HEK293 (cell line): Measurements from ENCODE around the gene LCTL.

ENCODE experiments used
- CTCF ChIA-PET: fragments of 350-600 bp; formaldehyde crosslinking; extraction: SDS; loops from one replicate; lab custom pipeline; 2021; ENCODE audit warnings: antibody characterized with exemption; lab: Yijun Ruan, JAX
- POLR2A ChIA-PET: fragments of 300-600 bp; formaldehyde crosslinking; extraction: SDS; loops from one replicate; lab custom pipeline; 2020; ENCODE audit warnings: antibody characterized with exemption, inconsistent platforms; lab: Yijun Ruan, JAX
- H3K27ac ChIP-seq: fragments of 200-500 bp; sonication (Bioruptor generic); 2 replicates; pipeline ENCODE4 v1.5.1; 2014; ENCODE audit warnings: low read depth, low read length, control low read depth, inconsistent platforms; ENCODE audit errors: extremely low read depth
- H3K36me3 ChIP-seq, 2 experiments: fragments of 200-500 bp in 1 of 2; sonication (Bioruptor generic) in 1 of 2; 1 replicate in 1 of 2; 2 replicates in 1 of 2; pipeline ENCODE4 v1.5.1; 2014 to 2017; ENCODE audit warnings: inconsistent platforms in 2 of 2, low read length in 2 of 2; ENCODE audit not compliant: control insufficient read depth in 2 of 2, insufficient read depth in 1 of 2
- H3K4me1 ChIP-seq: fragments of 200-500 bp; sonication (Bioruptor generic); 2 replicates; pipeline ENCODE4 v1.5.1; 2014; ENCODE audit warnings: mild to moderate bottlenecking, low read length, inconsistent platforms; ENCODE audit not compliant: control insufficient read depth, insufficient read depth
- H3K4me3 ChIP-seq: 2 replicates; pipeline ENCODE4 v1.5.1; 2011; ENCODE audit warnings: low read depth, mild to moderate bottlenecking, control low read depth, low read length, moderate library complexity
- H3K9me3 ChIP-seq: fragments of 200-500 bp; sonication (Bioruptor generic); 2 replicates; pipeline ENCODE4 v1.5.1; 2014; ENCODE audit warnings: low read depth, low read length, inconsistent platforms; ENCODE audit not compliant: control insufficient read depth, insufficient read depth
- GFI1B ChIP-seq: fragments of 450-650 bp; formaldehyde crosslinking; IDR thresholded peaks from 2 replicates; pipeline ENCODE4 v1.5.1; 2016; ENCODE audit warnings: missing biosample characterization, missing genetic modification characterization
- GLI4 ChIP-seq: fragments of 450-650 bp; formaldehyde crosslinking; IDR thresholded peaks from 2 replicates; pipeline ENCODE4 v1.5.1; 2016; ENCODE audit warnings: missing biosample characterization, missing genetic modification characterization
- IKZF3 ChIP-seq: fragments of 450-650 bp; IDR thresholded peaks from 2 replicates; pipeline ENCODE4 v1.5.0; 2018; ENCODE audit warnings: missing biosample characterization, mild to moderate bottlenecking, missing genetic modification characterization, moderate library complexity
- INSM2 ChIP-seq: fragments of 450-650 bp; formaldehyde crosslinking; IDR thresholded peaks from 2 replicates; pipeline ENCODE4 v1.5.1; 2016; ENCODE audit warnings: missing biosample characterization, missing genetic modification characterization
- KLF1 ChIP-seq: fragments of 450-650 bp; formaldehyde crosslinking; IDR thresholded peaks from 2 replicates; pipeline ENCODE4 v1.5.1; 2016; ENCODE audit warnings: missing biosample characterization, missing genetic modification characterization
- PRDM2 ChIP-seq: fragments of 450-650 bp; formaldehyde crosslinking; IDR thresholded peaks from 2 replicates; pipeline ENCODE4 v1.5.1; 2016; ENCODE audit warnings: missing biosample characterization, missing genetic modification characterization, borderline replicate concordance
- SP3 ChIP-seq: fragments of 450-650 bp; formaldehyde crosslinking; IDR thresholded peaks from 2 replicates; pipeline ENCODE4 v1.5.1; 2016; ENCODE audit warnings: missing biosample characterization, missing genetic modification characterization
- ZBTB26 ChIP-seq: fragments of 450-650 bp; formaldehyde crosslinking; optimal IDR thresholded peaks from 2 replicates; pipeline ENCODE3; 2016; ENCODE audit warnings: missing biosample characterization, mild to moderate bottlenecking, missing genetic modification characterization
- ZEB2 ChIP-seq: fragments of 450-650 bp; formaldehyde crosslinking; IDR thresholded peaks from 2 replicates; pipeline ENCODE4 v1.5.1; 2016; ENCODE audit warnings: missing biosample characterization, missing genetic modification characterization
- ZNF10 ChIP-seq: fragments of 450-650 bp; formaldehyde crosslinking; IDR thresholded peaks from 2 replicates; pipeline ENCODE4 v1.5.1; 2017; ENCODE audit warnings: missing biosample characterization, missing genetic modification characterization
- ZNF211 ChIP-seq: fragments of 450-650 bp; formaldehyde crosslinking; IDR thresholded peaks from 2 replicates; pipeline ENCODE4 v1.5.1; 2016; ENCODE audit warnings: low read depth, missing biosample characterization, missing genetic modification characterization
- ZNF280D ChIP-seq: fragments of 450-650 bp; formaldehyde crosslinking; IDR thresholded peaks from 2 replicates; pipeline ENCODE4 v1.5.1; 2016; ENCODE audit warnings: missing biosample characterization, missing genetic modification characterization
- ZNF335 ChIP-seq: fragments of 450-650 bp; formaldehyde crosslinking; conservative IDR thresholded peaks from 2 replicates; pipeline ENCODE4 v1.5.1; 2016; ENCODE audit warnings: missing biosample characterization, missing genetic modification characterization
- ZNF362 ChIP-seq: fragments of 450-650 bp; formaldehyde crosslinking; IDR thresholded peaks from 2 replicates; pipeline ENCODE4 v1.5.1; 2016; ENCODE audit warnings: missing biosample characterization, missing genetic modification characterization
- ZNF513 ChIP-seq: fragments of 450-650 bp; IDR thresholded peaks from 2 replicates; pipeline ENCODE4 v1.5.1; 2018; ENCODE audit warnings: missing biosample characterization, missing genetic modification characterization
- ZNF558 ChIP-seq: fragments of 450-650 bp; formaldehyde crosslinking; IDR thresholded peaks from 2 replicates; pipeline ENCODE4 v1.5.1; 2016; ENCODE audit warnings: missing biosample characterization, missing genetic modification characterization
- ZNF596 ChIP-seq: fragments of 450-650 bp; IDR thresholded peaks from 2 replicates; pipeline ENCODE4 v1.5.0; 2018; ENCODE audit warnings: missing biosample characterization, mild to moderate bottlenecking, missing genetic modification characterization, moderate library complexity
- ZNF776 ChIP-seq: fragments of 450-650 bp; formaldehyde crosslinking; IDR thresholded peaks from 2 replicates; pipeline ENCODE4 v1.5.0; 2017; ENCODE audit warnings: missing biosample characterization, missing genetic modification characterization, borderline replicate concordance
- ZSCAN23 ChIP-seq: fragments of 450-650 bp; formaldehyde crosslinking; IDR thresholded peaks from 2 replicates; pipeline ENCODE4 v1.5.1; 2016; ENCODE audit warnings: missing biosample characterization, missing genetic modification characterization

LCTL gene

GRCh38 chr15:66505430-66505811 lies 60.4 kb downstream of the LCTL start (continued):
- TF ChIP-seq PRDM2 (tag by site-specific recombination) = no peak
- peak; percentile 6; the same call in 1 of the 2 replicates for TF ChIP-seq ZNF335 (tag by site-specific recombination)
- TF ChIP-seq GLI4 = 0 out of 2 replicates have a peak, but pooled peaks have one; percentile 14
- peak; percentile 24; the same call in 1 of the 2 replicates for TF ChIP-seq IKZF3 (tag by site-specific recombination)

GRCh38 chr15:66504563-66505429 lies 61.0 kb downstream of the LCTL start, which contains the start of the genes RPL4 and ZWILCH:
Gene RPL4, minus strand, starts transcription at chr15:66504855. Its CDS starts 65 bp downstream, at chr15:66504790.
Gene ZWILCH, plus strand, starts transcription at chr15:66505326. Its CDS starts 13 bp downstream, at chr15:66505339.
- H3K27ac ChIP-seq = peak within 1 kb of the TSS; percentile 86
- H3K4me1 ChIP-seq = peaks cover 5% of the 10 kb centered on the region; the same call in 1 of the 2 replicates
- no peaks in the 10 kb centered on the region for H3K9me3 ChIP-seq
- POLR2A ChIA-PET = interaction anchor here (0.5 to 1.9 kb wide), 17 partner anchors 11 to 1761 kb away, joined by 3 to 8 read pairs (median 3); partner anchors contain the start of genes MAP2K1 and SMAD6
- CTCF ChIA-PET = interaction anchor here (1.1 to 3.0 kb wide), 3 partner anchors 7 to 115 kb away, joined by 3 to 23 read pairs (median 10); partner anchors contain the start of gene SNAPC5
- H3K36me3 ChIP-seq = peaks cover 42 to 48% of the 10 kb centered on the region in 2 experiments
- peak within 1 kb of the TSS; percentile 76 for H3K4me3 ChIP-seq
- no peak for TF ChIP-seq ZNF558 (tag by site-specific recombination)
- TF ChIP-seq ZNF280D (tag by site-specific recombination) = 0 out of 2 replicates have a peak, but pooled peaks have one; percentile 70
- peak; percentile 41 for TF ChIP-seq ZBTB26 (tag by site-specific recombination)
- TF ChIP-seq SP3 (tag by site-specific recombination) = peak; percentile 97
- peak; percentile 53; the same call in 1 of the 2 replicates for TF ChIP-seq ZNF10 (tag by site-specific recombination)
- TF ChIP-seq ZNF211 (tag by site-specific recombination) = no peak
- TF ChIP-seq ZSCAN23 (tag by site-specific recombination) = no peak
- TF ChIP-seq ZNF776 (tag by site-specific recombination) = no peak
- TF ChIP-seq ZNF335 (tag by site-specific recombination) = peak; percentile 86
- TF ChIP-seq ZNF362 (tag by site-specific recombination) = no peak
- no peak for TF ChIP-seq GFI1B (tag by site-specific recombination)
- TF ChIP-seq INSM2 (tag by site-specific recombination) = 0 out of 2 replicates have a peak, but pooled peaks have one; percentile 45
- TF ChIP-seq ZEB2 (tag by site-specific recombination) = peak; percentile 83
- TF ChIP-seq ZNF596 (tag by site-specific recombination) = no peak
- 0 out of 2 replicates have a peak, but pooled peaks have one; percentile 10 for TF ChIP-seq ZNF513 (tag by site-specific recombination)
- TF ChIP-seq KLF1 = peak; percentile 63
